Measurements from ENCODE around the gene ZSWIM3. TPM values are rescaled to one million over a fixed set of nuclear protein-coding genes. Genes with fewer than 3 reads are reported as not detected.
"Not testable (repeated sequence)": the region's sequence is repeated elsewhere in the genome, so short reads cannot be mapped to it uniquely, and the experiment has no call there.

The ZSWIM3 gene
- total RNA-seq, 2 donors from 2014 or later = 5.5 to 6.4 TPM

DNA sequence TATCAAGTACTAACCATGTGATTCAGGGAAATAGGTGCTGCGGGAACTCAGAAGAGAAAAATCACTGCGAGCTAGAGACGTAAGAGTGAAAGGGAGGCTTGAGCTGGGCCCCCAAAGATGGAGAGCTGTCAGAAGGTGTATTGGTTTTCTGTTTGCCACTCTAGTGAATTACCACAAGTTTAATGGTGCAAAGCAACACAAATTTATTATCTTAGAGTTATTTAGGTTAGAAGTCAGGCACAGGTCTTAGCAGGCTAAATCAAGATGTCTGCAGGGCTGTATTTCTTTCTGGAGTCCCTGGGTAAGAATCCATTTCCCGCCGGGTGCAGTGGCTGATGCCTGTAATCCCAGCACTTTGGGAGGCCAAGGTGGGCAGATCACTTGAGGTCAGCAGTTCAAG lies 2.5 kb downstream of the ZSWIM3 start:
- Mint-ChIP-seq H3K9me3 (no peaks in the 10 kb centered on the region), H3K27me3 (no peaks in the 10 kb centered on the region), H3K4me3 (no peak overlapping the region), H3K36me3 (no peaks in the 10 kb centered on the region), H3K27ac (no peak overlapping the region), H3K4me1 (ENCODE audit: low read depth in 2 of 2) (peaks cover 23 to 28% of the 10 kb centered on the region in 2 donors)
- ATAC-seq (no peak), DNase-seq (ENCODE audit: low spot score) (no peak)

DNA sequence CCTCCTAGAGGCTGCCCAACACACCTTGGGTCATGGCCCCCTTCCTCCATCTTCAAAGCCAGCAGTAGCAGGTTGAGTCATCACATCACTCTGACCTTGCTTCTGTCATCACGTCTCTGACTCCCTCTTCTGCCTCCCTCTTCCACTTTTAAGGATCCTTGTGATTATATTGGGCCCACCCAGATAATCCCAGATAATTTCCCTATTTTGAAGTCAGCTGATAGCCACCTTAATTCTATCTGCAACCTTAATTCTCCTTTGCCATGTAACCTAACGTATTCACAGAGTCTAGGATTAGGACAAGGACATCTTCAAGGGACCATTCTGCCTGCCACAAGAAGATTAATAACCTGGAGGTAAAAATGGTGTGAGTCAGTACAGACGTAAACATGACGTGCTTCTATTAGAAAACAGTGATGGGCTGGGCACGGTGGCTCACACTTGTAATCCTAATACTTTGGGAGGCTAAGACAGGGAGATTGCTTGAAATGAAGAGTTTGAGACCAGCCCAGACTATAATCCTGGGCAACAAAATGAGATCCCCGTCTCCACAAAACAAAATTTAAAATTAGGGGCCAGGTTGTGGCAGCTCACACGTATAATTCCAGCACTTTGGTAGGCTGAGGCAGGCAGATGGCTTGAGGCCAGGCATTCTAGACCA lies 3.3 kb downstream of the ZSWIM3 start:
- DNase-seq (ENCODE audit: low spot score) (no peak), ATAC-seq (no peak)
- Mint-ChIP-seq H3K4me1 (ENCODE audit: low read depth in 2 of 2) (peaks cover 23 to 25% of the 10 kb centered on the region in 2 donors), H3K36me3 (no peaks in the 10 kb centered on the region), H3K9me3 (no peaks in the 10 kb centered on the region), H3K27ac (no peak overlapping the region), H3K4me3 (no peak overlapping the region), H3K27me3 (no peaks in the 10 kb centered on the region)

DNA sequence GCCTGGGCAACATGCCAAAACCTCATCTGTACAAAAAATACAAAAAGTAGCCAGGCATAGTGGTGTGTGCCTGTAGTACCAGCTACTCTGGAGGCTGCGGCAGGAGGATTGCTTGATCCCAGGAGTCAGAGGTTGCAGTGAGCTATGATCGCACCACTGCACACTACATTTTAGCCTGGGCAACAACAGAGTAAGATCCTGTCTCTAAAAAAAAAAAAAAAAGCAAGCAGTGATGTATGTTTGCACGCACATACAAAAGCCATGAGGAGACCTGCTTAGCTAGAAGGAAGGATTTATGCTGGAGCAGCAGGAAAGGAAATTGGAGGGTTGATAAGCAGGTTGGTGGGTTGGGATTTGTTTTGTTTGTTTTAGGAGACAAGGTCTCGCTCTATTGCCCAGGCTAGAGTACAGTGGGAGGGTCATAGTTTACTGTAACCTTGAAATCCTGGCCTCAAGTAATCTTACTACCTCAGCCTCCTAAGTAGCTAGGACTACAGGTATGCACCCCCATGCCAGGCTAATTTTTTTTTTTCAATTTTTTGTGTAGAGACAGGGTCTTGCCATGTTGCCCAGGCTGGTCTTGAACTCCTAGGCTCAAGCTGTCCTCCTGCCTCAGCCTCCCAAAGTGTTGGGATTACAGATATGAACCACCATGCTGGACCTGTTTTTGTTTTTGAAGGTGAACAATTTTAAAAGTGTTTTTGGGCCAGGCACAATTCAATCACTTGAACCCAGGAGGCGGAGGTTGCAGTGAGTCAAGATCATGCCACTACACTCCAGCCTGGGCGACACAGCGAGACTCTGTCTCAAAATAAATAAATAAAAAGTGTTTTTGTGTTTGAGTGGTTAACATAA lies 4.0 kb downstream of the ZSWIM3 start:
- no peaks in the 10 kb centered on the region for H3K9me3 Mint-ChIP-seq
- H3K36me3 Mint-ChIP-seq = no peaks in the 10 kb centered on the region

DNA sequence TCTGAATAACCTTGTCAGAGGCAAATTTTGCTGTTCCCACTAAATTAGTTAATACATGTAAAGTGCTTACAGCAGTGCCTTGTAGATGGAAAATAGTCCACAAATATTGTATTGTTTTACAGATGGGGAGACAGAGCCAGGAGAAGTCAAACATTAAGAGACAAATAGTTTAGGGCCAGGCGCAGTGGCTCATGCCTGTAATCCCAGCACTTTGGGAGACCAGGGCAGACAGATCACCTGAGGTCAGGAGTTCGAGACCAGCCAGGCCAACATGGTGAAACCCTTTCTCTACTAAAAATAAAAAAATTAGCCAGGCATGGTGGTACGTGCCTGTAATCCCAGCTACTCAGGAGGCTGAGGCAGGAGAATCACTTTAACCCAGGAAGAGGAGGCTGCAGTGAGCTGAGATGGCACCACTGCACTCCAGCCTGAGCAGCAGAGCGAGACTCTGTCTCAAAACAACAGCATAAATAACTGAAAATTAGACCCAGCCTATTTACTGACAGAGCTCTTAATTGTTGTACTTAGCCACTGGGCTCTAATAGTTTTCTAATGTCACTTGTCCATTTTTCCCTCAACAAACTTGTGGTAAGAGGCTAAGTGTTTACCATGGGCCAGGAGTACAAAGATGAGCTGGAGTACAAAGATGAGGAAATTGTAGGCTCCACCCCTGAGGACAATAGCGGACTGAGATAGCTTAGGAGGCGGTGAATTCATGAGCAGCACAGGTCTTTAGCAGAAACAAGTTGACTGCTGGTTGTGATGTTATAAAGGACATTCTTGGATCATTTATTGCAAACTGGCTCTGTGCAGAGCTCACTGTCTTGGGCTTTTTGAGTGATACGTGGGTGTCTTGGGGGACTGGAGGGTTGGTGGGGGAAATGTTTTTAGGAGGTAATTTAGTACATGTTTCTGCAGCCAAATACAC lies 6.4 kb downstream of the ZSWIM3 start:
- no peaks in the 10 kb centered on the region for H3K27me3 Mint-ChIP-seq
- no peaks in the 10 kb centered on the region for H3K36me3 Mint-ChIP-seq
- H3K9me3 Mint-ChIP-seq = no peaks in the 10 kb centered on the region
- H3K27ac Mint-ChIP-seq = no peak overlapping the region
- peaks cover 6 to 12% of the 10 kb centered on the region in 2 donors for H3K4me1 Mint-ChIP-seq (ENCODE audit: low read depth in 2 of 2)
- DNase-seq (ENCODE audit: low spot score) (no peak), ATAC-seq (no peak)
- H3K4me3 Mint-ChIP-seq = no peak overlapping the region

More for the DNA sequence above, 4.0 kb downstream of the ZSWIM3 start:
- peaks cover 19 to 25% of the 10 kb centered on the region in 2 donors for H3K4me1 Mint-ChIP-seq (ENCODE audit: low read depth in 2 of 2)
- no peak for ATAC-seq
- DNase-seq (ENCODE audit: low spot score) = no peak
- H3K27me3 Mint-ChIP-seq = no peaks in the 10 kb centered on the region
- H3K4me3 Mint-ChIP-seq = no peak overlapping the region
- H3K27ac Mint-ChIP-seq = no peak overlapping the region

- no peak overlapping the region for H3K27ac Mint-ChIP-seq
- no peaks in the 10 kb centered on the region for H3K4me1 Mint-ChIP-seq (ENCODE audit: low read depth in 2 of 2)
- no peak overlapping the region for H3K4me3 Mint-ChIP-seq
- no peaks in the 10 kb centered on the region for H3K9me3 Mint-ChIP-seq
- no peaks in the 10 kb centered on the region for H3K27me3 Mint-ChIP-seq
- no peak for ATAC-seq
- no peak for DNase-seq (ENCODE audit: low spot score)
- H3K36me3 Mint-ChIP-seq = no peaks in the 10 kb centered on the region
These were observed 9.0 kb downstream of the ZSWIM3 start for GRCh38 chr20:45866454-45866853.

DNA sequence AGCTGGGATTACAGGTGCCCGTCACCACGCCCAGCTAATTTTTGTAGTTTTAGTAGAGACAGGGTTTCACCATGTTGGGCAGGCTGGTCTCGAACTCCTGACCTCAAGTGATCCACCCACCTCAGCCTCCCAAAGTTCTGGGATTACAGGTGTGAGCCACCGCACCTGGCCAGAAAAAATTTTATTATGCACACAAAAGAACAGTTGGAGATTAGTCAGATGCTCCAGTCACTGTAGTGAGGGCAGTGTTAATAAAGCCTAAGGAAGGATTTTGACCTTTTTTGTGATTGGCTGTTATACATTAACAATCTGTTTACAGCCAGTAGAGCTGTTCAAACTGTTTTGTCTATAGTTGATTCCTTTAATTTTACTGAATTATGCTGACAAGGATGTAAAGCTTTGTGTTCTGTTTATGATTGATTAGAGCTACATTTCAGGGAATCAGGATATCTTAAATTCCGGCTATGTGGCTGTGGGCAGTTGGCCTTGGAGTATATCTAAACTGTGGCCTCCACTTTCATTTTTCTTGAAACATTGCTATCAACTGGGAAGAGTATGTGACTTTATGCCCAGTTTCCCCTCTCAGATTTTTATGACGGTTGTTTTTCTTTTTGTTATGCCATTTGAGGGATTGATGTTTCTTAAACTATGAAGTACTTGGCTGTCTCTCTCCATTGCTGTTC lies 9.9 kb downstream of the ZSWIM3 start:
- Mint-ChIP-seq H3K36me3 (peaks cover 3% of the 10 kb centered on the region), H3K4me3 (no peak overlapping the region), H3K27ac (no peak overlapping the region), H3K9me3 (no peaks in the 10 kb centered on the region), H3K4me1 (ENCODE audit: low read depth in 2 of 2) (no peaks in the 10 kb centered on the region), H3K27me3 (no peaks in the 10 kb centered on the region)
- ATAC-seq = no peak
- no peak for DNase-seq (ENCODE audit: low spot score)

DNA sequence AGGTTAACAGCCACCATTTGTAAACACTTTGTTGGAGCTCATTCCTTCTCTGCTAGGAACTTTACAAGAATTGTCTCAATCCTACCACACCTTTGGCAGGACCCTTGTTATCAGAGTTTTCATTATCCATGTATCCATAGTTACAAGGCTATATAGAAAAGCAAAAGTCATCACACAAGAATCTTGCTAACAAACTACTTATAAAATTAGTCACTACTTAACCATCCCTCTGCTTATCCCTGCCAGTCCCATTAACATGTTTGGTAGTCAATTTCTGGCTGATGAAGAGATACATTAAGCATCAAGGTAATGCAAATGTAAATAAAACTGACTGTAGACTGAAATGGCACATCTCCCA lies 10.4 kb downstream of the ZSWIM3 start:
- Mint-ChIP-seq H3K4me3 (no peak overlapping the region), H3K9me3 (no peaks in the 10 kb centered on the region), H3K27me3 (no peaks in the 10 kb centered on the region), H3K27ac (no peak overlapping the region), H3K4me1 (ENCODE audit: low read depth in 2 of 2) (no peaks in the 10 kb centered on the region), H3K36me3 (peaks cover 5% of the 10 kb centered on the region)
- DNase-seq (ENCODE audit: low spot score) = no peak
- no peak for ATAC-seq

- Mint-ChIP-seq H3K4me1 (ENCODE audit: low read depth in 2 of 2) (no peaks in the 10 kb centered on the region), H3K9me3 (no peaks in the 10 kb centered on the region), H3K4me3 (no peak overlapping the region), H3K27me3 (no peaks in the 10 kb centered on the region), H3K36me3 (peaks cover 5% of the 10 kb centered on the region), H3K27ac (no peak overlapping the region)
- ATAC-seq = no peak
- DNase-seq (ENCODE audit: low spot score) = no peak
These were observed 15.2 kb downstream of the ZSWIM3 start for GRCh38 chr20:45872626-45873025.

GRCh38 chr20:45873409-45874103 lies 16.1 kb downstream of the ZSWIM3 start:
- no peak overlapping the region for H3K4me3 Mint-ChIP-seq
- H3K4me1 Mint-ChIP-seq (ENCODE audit: low read depth in 2 of 2) = no peaks in the 10 kb centered on the region
- ATAC-seq = no peak
- no peak for DNase-seq (ENCODE audit: low spot score)
- no peak overlapping the region for H3K27ac Mint-ChIP-seq
- H3K9me3 Mint-ChIP-seq = no peaks in the 10 kb centered on the region
- no peaks in the 10 kb centered on the region for H3K27me3 Mint-ChIP-seq
- H3K36me3 Mint-ChIP-seq = peaks cover 5% of the 10 kb centered on the region

- DNase-seq (ENCODE audit: low spot score); H3K4me3 Mint-ChIP-seq; H3K27me3 Mint-ChIP-seq; H3K9me3 Mint-ChIP-seq; H3K36me3 Mint-ChIP-seq; H3K4me1 Mint-ChIP-seq (ENCODE audit: low read depth in 2 of 2); ATAC-seq; H3K27ac Mint-ChIP-seq: not testable (repeated sequence)
These were observed 16.7 kb downstream of the ZSWIM3 start for GRCh38 chr20:45874104-45874481.

DNA sequence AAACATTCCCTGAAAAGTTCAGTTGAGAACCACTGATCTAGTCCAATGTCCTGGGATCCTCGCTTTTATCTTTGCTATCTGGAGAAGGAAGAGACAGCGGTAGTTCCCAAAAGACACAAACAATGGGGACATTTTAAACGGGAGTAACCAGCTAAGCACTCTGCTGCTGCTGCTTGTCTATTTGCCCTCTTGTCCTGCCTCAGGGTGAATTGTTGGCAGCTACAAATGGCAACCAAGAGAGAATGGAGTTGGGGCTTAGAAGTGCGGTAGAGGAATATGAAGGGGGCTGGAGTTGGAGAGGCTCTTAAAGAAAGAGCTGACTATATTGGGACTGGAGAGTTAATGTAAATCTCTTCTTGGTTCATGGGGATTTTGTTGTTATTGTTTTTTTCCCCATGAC lies 17.2 kb downstream of the ZSWIM3 start:
- Mint-ChIP-seq H3K4me1 (ENCODE audit: low read depth in 2 of 2) (no peaks in the 10 kb centered on the region), H3K27ac (no peak overlapping the region), H3K9me3 (no peaks in the 10 kb centered on the region), H3K36me3 (peaks cover 5% of the 10 kb centered on the region), H3K27me3 (no peaks in the 10 kb centered on the region), H3K4me3 (no peak overlapping the region)
- DNase-seq (ENCODE audit: low spot score) = no peak
- no peak for ATAC-seq

DNA sequence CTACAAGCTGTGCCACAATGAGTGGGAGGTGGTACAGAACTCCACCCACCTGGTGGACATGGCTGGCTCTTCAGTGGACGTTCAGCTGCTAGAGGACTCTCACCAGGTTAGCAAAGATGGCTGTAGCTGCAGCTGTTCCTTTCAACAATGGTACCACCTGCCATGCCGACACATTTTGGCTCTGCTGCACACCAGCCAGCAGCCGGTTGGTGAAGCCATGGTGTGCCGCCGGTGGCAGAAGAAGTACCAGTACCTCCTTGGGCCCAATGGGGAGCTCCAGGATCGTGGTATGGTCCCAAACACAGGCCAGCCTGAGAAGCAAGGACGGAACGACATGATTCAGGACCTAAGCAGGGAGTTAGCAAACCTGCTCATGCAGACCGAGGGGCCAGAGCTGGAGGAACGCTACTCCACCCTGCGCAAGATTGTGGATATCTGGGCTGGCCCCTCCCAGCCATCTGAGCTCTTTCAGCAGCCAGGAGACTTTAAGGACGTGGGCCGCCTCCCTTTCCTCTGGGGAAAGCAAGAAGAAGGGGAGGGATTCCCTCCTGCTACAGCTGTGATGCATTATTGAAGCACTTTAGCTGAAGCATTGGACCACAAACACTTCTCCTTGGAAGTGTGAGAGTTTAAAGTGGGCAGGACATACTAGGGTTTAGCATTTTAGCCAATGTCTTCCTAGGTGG lies 20.8 kb downstream of the ZSWIM3 start:
- no peak overlapping the region for H3K4me3 Mint-ChIP-seq
- H3K27me3 Mint-ChIP-seq = peaks cover 4 to 5% of the 10 kb centered on the region in 2 donors
- no peak for DNase-seq (ENCODE audit: low spot score)
- H3K27ac Mint-ChIP-seq = no peak overlapping the region
- H3K9me3 Mint-ChIP-seq = no peaks in the 10 kb centered on the region
- no peak for ATAC-seq
- no peaks in the 10 kb centered on the region for H3K36me3 Mint-ChIP-seq
- H3K4me1 Mint-ChIP-seq (ENCODE audit: low read depth in 2 of 2) = peaks cover 8 to 18% of the 10 kb centered on the region in 2 donors

Measured in natural killer cell treated with Interleukin-12 subunit alpha and Interleukin-12 subunit beta and Interleukin-15 and Interleukin-18, amount 100 ng/mL, for 72 hours (primary cell).